Esophagus muscularis mucosa (tissue), 4 donors: ENCODE data around the gene SLC7A11. TPM values are rescaled to one million over a fixed set of nuclear protein-coding genes. Genes with fewer than 3 reads are reported as not detected.

Source experiments
- DNase-seq: peaks from one replicate; pipeline ENCODE4 v3.0.0-alpha.2; 2017; ENCODE audit errors: extremely low spot score
- H3K27ac ChIP-seq, 4 donors: fragments of 200-600 bp; sonication (generic); replicated peaks in 1 of 4; 1 replicate in 3 of 4; 2 replicates in 1 of 4; pipeline ENCODE4 v1.5.1; 2016 to 2019; ENCODE audit warnings: mild to moderate bottlenecking in 1 of 4
- H3K27me3 ChIP-seq, 4 donors: fragments of 200-600 bp; sonication (generic); one replicate each; pipeline versions ENCODE4 v1.5.1 to v1.6.0; 2016 to 2019
- H3K36me3 ChIP-seq, 4 donors: fragments of 200-600 bp; sonication (generic); one replicate each; pipeline ENCODE4 v1.5.1; 2016 to 2019
- H3K4me1 ChIP-seq, 4 donors: fragments of 200-600 bp; sonication (generic); one replicate each; pipeline ENCODE4 v1.5.1; 2016 to 2019
- H3K4me3 ChIP-seq, 4 donors: fragments of 200-600 bp; sonication (generic); 1 replicate in 2 of 4; 2 replicates in 2 of 4; pipeline ENCODE4 v1.5.1; 2016 to 2019; ENCODE audit warnings: mild to moderate bottlenecking in 4 of 4, moderate library complexity in 1 of 4
- H3K9me3 ChIP-seq, 4 donors: fragments of 200-600 bp; sonication (generic); 1 replicate in 3 of 4; 2 replicates in 1 of 4; pipeline ENCODE4 v1.5.1; 2016 to 2019
- EP300 ChIP-seq: sonication (generic); formaldehyde crosslinking; IDR thresholded peaks from one replicate; pipeline ENCODE4 v1.6.1; 2017; ENCODE audit warnings: antibody characterized with exemption
- POLR2A ChIP-seq: fragments of 450-650 bp; IDR thresholded peaks from one replicate; pipeline ENCODE4 v1.6.1; 2017; ENCODE audit warnings: antibody characterized with exemption, moderate library complexity, mild to moderate bottlenecking, low read depth
- POLR2AphosphoS5 ChIP-seq, 2 donors: sonication (generic); formaldehyde crosslinking; IDR thresholded peaks; one replicate each; pipeline ENCODE4 v1.6.1; 2017; ENCODE audit warnings: antibody characterized with exemption in 2 of 2
- WGBS: methylation state at CpG from one replicate; pipeline ENCODE4 v1.1.5; 2018; 5-methylcytosine and 5-hydroxymethylcytosine counted together
- intact Hi-C: fragments of 100-400 bp; cut with DNase I; formaldehyde crosslinking; loops from one replicate; pipeline ENCODE4 v1.15.1; 2023
- total RNA-seq, 4 donors: library from RNA; depleted of rRNA; stranded (reverse); fragments of >200 nt; gene quantifications; one replicate each; pipeline versions ENCODE4 v1.1.0 to v1.2.1, GENCODE V29; 2016
- TF ChIP-seq, protein P1 (sequence below), 3 experiments: fragments of 200-600 bp in 2 of 3; fragments of 450-650 bp in 1 of 3; sonication (generic) in 2 of 3; IDR thresholded peaks; one replicate each; pipeline ENCODE4 v1.5.1; 2017 to 2019; ENCODE audit warnings: antibody characterized with exemption in 3 of 3, mild to moderate bottlenecking in 2 of 3, moderate library complexity in 1 of 3

The SLC7A11 gene
- total RNA-seq, 4 donors from 2014 or later, result 0.19 to 0.83 (median 0.31) TPM

DNA sequence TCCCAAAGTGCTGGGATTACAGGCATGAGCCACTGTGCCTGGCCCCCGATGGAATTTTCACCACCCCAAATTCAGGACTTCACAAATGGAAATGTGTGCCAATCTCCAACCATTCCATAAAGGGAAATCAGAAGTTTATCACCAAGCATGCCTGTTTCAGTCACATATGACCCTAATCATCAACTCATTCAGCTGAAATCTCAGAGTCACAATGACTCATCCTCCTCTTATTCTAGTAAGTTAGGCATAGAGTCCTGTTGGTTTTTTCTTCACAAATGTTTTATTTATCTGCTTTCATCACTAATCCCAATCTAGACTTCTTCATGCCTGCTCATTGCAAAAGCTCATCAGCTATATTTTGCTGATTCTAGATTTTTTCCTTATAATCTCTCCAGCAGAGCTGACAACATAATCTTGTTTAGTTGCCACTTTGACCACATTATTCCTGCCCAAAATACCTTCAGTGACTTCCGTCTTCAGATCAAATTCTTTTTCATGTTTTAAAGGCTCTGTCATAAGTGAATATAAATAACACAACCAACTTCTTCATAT is 83.3 kb downstream of the SLC7A11 start:
- Histone ChIP-seq H3K9me3 (no peaks in the 10 kb centered on the region), H3K36me3 (no peaks in the 10 kb centered on the region), H3K27ac (no peak overlapping the region), H3K4me3 (no peak overlapping the region), H3K27me3 (no peaks in the 10 kb centered on the region), H3K4me1 (no peaks in the 10 kb centered on the region)
- 95% methylated on average over 2 of the region's 2 CpGs for WGBS
- no peak for DNase-seq
- TF ChIP-seq POLR2A (no peak), POLR2AphosphoS5 (IDR thresholded peaks at IDR 0.05) (no peak), EP300 (no peak)
- TF ChIP-seq, protein P1, sequence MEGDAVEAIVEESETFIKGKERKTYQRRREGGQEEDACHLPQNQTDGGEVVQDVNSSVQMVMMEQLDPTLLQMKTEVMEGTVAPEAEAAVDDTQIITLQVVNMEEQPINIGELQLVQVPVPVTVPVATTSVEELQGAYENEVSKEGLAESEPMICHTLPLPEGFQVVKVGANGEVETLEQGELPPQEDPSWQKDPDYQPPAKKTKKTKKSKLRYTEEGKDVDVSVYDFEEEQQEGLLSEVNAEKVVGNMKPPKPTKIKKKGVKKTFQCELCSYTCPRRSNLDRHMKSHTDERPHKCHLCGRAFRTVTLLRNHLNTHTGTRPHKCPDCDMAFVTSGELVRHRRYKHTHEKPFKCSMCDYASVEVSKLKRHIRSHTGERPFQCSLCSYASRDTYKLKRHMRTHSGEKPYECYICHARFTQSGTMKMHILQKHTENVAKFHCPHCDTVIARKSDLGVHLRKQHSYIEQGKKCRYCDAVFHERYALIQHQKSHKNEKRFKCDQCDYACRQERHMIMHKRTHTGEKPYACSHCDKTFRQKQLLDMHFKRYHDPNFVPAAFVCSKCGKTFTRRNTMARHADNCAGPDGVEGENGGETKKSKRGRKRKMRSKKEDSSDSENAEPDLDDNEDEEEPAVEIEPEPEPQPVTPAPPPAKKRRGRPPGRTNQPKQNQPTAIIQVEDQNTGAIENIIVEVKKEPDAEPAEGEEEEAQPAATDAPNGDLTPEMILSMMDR (IDR thresholded peaks at IDR 0.05), result no peak
- intact Hi-C loops, result no loop called here

DNA sequence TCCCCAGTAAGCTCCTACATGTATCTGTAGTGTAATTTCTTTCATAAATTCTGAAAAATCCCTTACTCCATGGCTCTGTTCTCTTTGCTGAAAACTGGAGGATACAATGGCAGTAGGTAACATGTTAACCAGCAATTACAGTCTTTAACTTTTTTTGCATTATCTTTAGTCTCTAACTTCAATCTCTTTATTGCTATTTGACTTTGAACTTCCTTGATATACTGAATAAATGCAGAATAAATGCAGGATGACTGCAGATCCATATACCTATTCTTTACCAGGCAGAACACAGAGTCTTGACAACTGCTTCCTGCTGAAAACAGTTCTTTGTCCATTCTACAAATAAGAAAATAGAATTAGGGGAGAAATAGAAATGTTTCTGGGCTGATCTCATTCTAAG is 101.3 kb downstream of the SLC7A11 start:
- Histone ChIP-seq H3K27ac (no peak overlapping the region), H3K9me3 (no peaks in the 10 kb centered on the region), H3K4me1 (no peaks in the 10 kb centered on the region), H3K27me3 (no peaks in the 10 kb centered on the region), H3K4me3 (no peak overlapping the region), H3K36me3 (no peaks in the 10 kb centered on the region)
- no peak for DNase-seq
- TF ChIP-seq, protein P1 (IDR thresholded peaks at IDR 0.05), result no peak
- TF ChIP-seq EP300, result no peak
- TF ChIP-seq POLR2AphosphoS5 (IDR thresholded peaks at IDR 0.05), result no peak
- no peak for TF ChIP-seq POLR2A
- intact Hi-C loops, result no loop called here

DNA sequence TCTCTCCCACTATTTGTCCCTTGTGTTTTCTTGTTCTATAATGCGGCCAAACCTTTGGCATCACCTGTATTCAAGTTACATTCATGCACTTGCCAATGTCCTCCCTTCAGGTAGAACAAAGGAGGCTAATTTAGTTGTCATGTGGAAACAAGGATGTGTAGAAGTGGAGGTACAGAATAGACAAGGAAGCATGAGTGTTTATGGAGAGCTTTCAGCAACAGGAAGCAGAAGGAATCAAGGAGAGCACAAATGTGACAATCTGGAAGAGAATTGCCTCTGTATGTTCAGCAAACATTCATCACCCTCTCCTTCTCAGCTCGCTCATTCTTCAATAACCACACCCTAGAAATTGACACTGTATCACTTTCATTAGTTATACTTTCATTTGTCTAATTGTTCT is 103.4 kb downstream of the SLC7A11 start:
- no peak overlapping the region for H3K4me3 ChIP-seq
- WGBS, result 95% methylated on average over 2 of the region's 2 CpGs
- intact Hi-C loops, result no loop called here
- no peaks in the 10 kb centered on the region for H3K9me3 ChIP-seq
- no peaks in the 10 kb centered on the region for H3K27me3 ChIP-seq
- no peak for TF ChIP-seq EP300
- TF ChIP-seq, protein P1 (IDR thresholded peaks at IDR 0.05), result no peak
- TF ChIP-seq POLR2AphosphoS5 (IDR thresholded peaks at IDR 0.05), result no peak
- no peak for TF ChIP-seq POLR2A
- H3K4me1 ChIP-seq, result no peaks in the 10 kb centered on the region
- DNase-seq, result no peak
- no peaks in the 10 kb centered on the region for H3K36me3 ChIP-seq
- no peak overlapping the region for H3K27ac ChIP-seq

DNA sequence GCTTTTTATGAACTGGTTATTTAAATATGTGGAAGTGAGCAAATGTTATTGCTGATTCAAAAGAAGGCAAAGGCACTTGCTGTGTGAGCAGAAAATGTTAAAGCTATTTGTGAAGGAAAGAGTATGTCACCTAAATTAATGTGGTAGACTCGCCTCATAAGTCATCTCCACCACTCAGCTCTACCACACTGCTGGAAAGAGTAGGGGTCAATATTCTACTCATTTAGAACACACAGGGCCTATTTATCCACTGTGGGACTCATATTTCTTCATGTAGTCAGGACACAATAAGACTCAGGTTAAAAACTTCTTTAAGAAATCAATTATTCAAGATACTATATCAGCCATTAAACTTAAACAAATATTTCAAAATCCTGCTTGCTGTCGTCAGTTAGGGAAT is 106.5 kb downstream of the SLC7A11 start:
- H3K36me3 ChIP-seq, result no peaks in the 10 kb centered on the region
- WGBS, result 81% methylated on average over 2 of the region's 2 CpGs
- intact Hi-C loops, result no loop called here
- peaks cover 0 to 21% (median 9%) of the 10 kb centered on the region in 4 donors for H3K9me3 ChIP-seq
- H3K27me3 ChIP-seq, result no peaks in the 10 kb centered on the region
- DNase-seq, result no peak
- H3K4me1 ChIP-seq, result no peaks in the 10 kb centered on the region
- no peak for TF ChIP-seq POLR2A
- no peak for TF ChIP-seq EP300
- TF ChIP-seq POLR2AphosphoS5 (IDR thresholded peaks at IDR 0.05), result no peak
- TF ChIP-seq, protein P1 (IDR thresholded peaks at IDR 0.05), result no peak
- H3K4me3 ChIP-seq, result no peak overlapping the region
- no peak overlapping the region for H3K27ac ChIP-seq

DNA sequence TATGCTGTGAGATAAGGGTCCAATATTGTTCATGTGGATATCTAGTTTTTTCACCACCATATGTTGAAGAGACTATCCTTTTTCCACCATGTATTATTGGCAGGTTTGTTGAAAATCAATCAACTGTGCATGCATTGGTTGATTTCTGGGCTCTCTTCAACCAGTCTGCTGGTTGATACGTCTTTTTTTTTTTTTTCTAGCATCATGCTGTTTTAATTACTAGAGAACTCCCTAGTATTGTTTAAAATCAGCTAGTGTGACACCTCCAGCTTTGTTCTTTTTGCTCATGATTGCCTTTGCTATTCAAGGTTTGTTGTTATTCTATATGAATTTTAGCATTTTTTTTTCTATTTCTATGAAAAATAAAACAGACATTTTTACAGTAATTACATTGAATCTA is 123.9 kb downstream of the SLC7A11 start:
- Histone ChIP-seq H3K4me3 (no peak overlapping the region), H3K9me3 (peaks cover 0 to 1% (median 0%) of the 10 kb centered on the region in 4 donors), H3K27me3 (no peaks in the 10 kb centered on the region), H3K4me1 (peaks cover 0 to 11% (median 0%) of the 10 kb centered on the region in 4 donors), H3K36me3 (no peaks in the 10 kb centered on the region), H3K27ac (no peak overlapping the region)
- intact Hi-C loops, result no loop called here
- no peak for TF ChIP-seq POLR2AphosphoS5 (IDR thresholded peaks at IDR 0.05)
- no peak for TF ChIP-seq POLR2A
- TF ChIP-seq, protein P1 (IDR thresholded peaks at IDR 0.05), result no peak
- TF ChIP-seq EP300, result no peak
- no peak for DNase-seq
- 89% methylated on average over 1 of the region's 1 CpG for whole genome bisulfite sequencing
